ENCODE data around the gene LALBA.
A peak's percentile ranks its signal among the peaks of the same experiment; 100 is the strongest.

The LALBA gene

GRCh38 chr12:48569946-48570345, at the start of gene LALBA:
Gene LALBA, minus strand, starts transcription at chr12:48570046. Its CDS starts 26 bp downstream, at chr12:48570020.
- H3K36me3 ChIP-seq (replicated peaks) = no peaks in the 10 kb centered on the region
- no peaks in the 10 kb centered on the region for H3K27me3 ChIP-seq (replicated peaks)
- H3K4me3 ChIP-seq (ENCODE audit: low read depth, low read length) = no peak within 1 kb of the TSS
- in situ Hi-C loops (cut with HindIII; ENCODE audit: low pct_ligation_motif_present, low sequenced_read_pairs) = no loop called here
- DNase-seq = no peak
- TF ChIP-seq, protein P1, sequence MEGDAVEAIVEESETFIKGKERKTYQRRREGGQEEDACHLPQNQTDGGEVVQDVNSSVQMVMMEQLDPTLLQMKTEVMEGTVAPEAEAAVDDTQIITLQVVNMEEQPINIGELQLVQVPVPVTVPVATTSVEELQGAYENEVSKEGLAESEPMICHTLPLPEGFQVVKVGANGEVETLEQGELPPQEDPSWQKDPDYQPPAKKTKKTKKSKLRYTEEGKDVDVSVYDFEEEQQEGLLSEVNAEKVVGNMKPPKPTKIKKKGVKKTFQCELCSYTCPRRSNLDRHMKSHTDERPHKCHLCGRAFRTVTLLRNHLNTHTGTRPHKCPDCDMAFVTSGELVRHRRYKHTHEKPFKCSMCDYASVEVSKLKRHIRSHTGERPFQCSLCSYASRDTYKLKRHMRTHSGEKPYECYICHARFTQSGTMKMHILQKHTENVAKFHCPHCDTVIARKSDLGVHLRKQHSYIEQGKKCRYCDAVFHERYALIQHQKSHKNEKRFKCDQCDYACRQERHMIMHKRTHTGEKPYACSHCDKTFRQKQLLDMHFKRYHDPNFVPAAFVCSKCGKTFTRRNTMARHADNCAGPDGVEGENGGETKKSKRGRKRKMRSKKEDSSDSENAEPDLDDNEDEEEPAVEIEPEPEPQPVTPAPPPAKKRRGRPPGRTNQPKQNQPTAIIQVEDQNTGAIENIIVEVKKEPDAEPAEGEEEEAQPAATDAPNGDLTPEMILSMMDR (IDR thresholded peaks at IDR 0.05; ENCODE audit: low read depth, low read length, missing control alignments) = no peak
- no peak within 1 kb of the TSS for H3K27ac ChIP-seq

- peak; percentile 77 for DNase-seq
- Histone ChIP-seq H3K27me3 (replicated peaks) (no peaks in the 10 kb centered on the region), H3K4me3 (ENCODE audit: low read depth, low read length) (no peak overlapping the region), H3K27ac (no peak overlapping the region), H3K36me3 (replicated peaks) (no peaks in the 10 kb centered on the region)
- TF ChIP-seq, protein P1 (IDR thresholded peaks at IDR 0.05; ENCODE audit: low read depth, low read length, missing control alignments) = peak; percentile 99
- in situ Hi-C loops (cut with HindIII; ENCODE audit: low pct_ligation_motif_present, low sequenced_read_pairs) = no loop called here
Measured at GRCh38 chr12:48618541-48618940, 48.7 kb upstream of the LALBA start.

- H3K27me3 ChIP-seq (replicated peaks) = no peaks in the 10 kb centered on the region
- H3K4me3 ChIP-seq (ENCODE audit: low read depth, low read length) = no peak overlapping the region
- TF ChIP-seq, protein P1 (IDR thresholded peaks at IDR 0.05; ENCODE audit: low read depth, low read length, missing control alignments) = no peak
- DNase-seq = no peak
- in situ Hi-C loops (cut with HindIII; ENCODE audit: low pct_ligation_motif_present, low sequenced_read_pairs) = no loop called here
- no peaks in the 10 kb centered on the region for H3K36me3 ChIP-seq (replicated peaks)
- no peak overlapping the region for H3K27ac ChIP-seq
Measured at GRCh38 chr12:48615681-48616080, 45.8 kb upstream of the LALBA start.

GRCh38 chr12:48613321-48613720, 43.5 kb upstream of the LALBA start:
- Histone ChIP-seq H3K36me3 (replicated peaks) (no peaks in the 10 kb centered on the region), H3K4me3 (ENCODE audit: low read depth, low read length) (no peak overlapping the region), H3K27ac (no peak overlapping the region), H3K27me3 (replicated peaks) (no peaks in the 10 kb centered on the region)
- in situ Hi-C loops (cut with HindIII; ENCODE audit: low pct_ligation_motif_present, low sequenced_read_pairs) = no loop called here
- DNase-seq = no peak
- TF ChIP-seq, protein P1 (IDR thresholded peaks at IDR 0.05; ENCODE audit: low read depth, low read length, missing control alignments) = no peak

DNA sequence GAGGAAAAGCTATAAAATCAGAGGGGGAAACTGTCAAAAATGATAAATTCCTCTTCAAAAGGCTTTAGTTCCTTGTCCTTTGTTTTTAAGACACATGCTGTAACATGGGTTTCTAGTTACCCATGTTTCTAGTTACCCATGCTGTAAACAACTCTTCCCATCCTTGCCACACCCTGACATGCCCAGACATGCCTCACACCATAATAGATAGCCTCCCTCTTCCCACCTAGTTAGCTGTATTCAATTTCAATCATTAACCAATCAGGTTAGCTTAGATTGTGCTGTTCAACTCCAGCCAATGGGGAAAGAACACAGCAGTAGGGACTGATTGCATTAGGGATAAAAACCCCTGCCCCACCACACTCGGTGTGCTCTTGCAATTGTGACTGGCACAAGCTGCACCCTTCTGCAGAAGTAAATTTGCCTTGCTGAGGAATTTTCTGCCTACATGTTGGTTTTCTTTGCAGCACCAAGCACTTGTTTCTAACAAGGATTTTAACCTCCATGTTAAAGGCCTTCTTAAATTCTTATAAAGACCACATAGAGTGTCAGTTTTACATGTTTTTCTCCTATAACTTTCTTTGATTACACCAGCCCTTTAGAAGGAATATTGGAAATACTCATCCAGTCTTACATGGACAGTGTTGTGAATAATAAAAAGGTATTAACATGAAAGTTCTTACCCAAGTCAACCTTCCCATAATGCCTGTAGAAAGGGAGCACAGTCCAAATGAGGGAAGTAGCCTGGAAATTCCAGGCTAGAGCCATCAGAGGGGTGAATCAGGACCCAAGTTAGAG, 32.5 kb upstream of the LALBA start:
- Histone ChIP-seq H3K27me3 (replicated peaks) (no peaks in the 10 kb centered on the region), H3K27ac (no peak overlapping the region), H3K4me3 (ENCODE audit: low read depth, low read length) (no peak overlapping the region), H3K36me3 (replicated peaks) (no peaks in the 10 kb centered on the region)
- TF ChIP-seq, protein P1 (IDR thresholded peaks at IDR 0.05; ENCODE audit: low read depth, low read length, missing control alignments) = no peak
- no peak for DNase-seq
- in situ Hi-C loops (cut with HindIII; ENCODE audit: low pct_ligation_motif_present, low sequenced_read_pairs) = no loop called here
